ENCODE measurements around the gene PCNX2. TPM values are rescaled to one million over a fixed set of nuclear protein-coding genes. Genes with fewer than 3 reads are reported as not detected.

Gene PCNX2
- total RNA-seq, 1 donor from 2014 or later: 33.6 TPM

DNA sequence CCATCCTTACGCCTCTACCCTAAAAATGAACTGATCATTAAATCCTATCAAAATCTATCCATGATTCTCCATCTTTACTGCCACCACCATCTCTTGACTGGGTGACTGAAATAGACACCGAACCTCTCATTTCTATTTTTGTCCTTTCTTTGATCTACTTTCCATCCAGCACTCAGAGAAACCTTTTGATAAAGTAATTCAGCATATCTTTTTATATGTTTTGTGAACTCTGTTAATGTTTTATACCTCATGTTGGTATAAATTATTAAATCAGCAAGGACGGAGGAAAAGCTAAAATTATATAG, 13.0 kb downstream of the PCNX2 start:
- no peak overlapping the region for H3K27ac Mint-ChIP-seq
- no peak for DNase-seq (ENCODE audit: low spot score, unreplicated experiment)
- H3K27me3 Mint-ChIP-seq: no peaks in the 10 kb centered on the region
- peaks cover 3% of the 10 kb centered on the region for H3K9me3 Mint-ChIP-seq (ENCODE audit: low read depth)
- H3K4me1 Mint-ChIP-seq (ENCODE audit: low read depth): no peaks in the 10 kb centered on the region
- no peak overlapping the region for H3K4me3 Mint-ChIP-seq (ENCODE audit: low read depth)
- TF ChIP-seq, protein P1, sequence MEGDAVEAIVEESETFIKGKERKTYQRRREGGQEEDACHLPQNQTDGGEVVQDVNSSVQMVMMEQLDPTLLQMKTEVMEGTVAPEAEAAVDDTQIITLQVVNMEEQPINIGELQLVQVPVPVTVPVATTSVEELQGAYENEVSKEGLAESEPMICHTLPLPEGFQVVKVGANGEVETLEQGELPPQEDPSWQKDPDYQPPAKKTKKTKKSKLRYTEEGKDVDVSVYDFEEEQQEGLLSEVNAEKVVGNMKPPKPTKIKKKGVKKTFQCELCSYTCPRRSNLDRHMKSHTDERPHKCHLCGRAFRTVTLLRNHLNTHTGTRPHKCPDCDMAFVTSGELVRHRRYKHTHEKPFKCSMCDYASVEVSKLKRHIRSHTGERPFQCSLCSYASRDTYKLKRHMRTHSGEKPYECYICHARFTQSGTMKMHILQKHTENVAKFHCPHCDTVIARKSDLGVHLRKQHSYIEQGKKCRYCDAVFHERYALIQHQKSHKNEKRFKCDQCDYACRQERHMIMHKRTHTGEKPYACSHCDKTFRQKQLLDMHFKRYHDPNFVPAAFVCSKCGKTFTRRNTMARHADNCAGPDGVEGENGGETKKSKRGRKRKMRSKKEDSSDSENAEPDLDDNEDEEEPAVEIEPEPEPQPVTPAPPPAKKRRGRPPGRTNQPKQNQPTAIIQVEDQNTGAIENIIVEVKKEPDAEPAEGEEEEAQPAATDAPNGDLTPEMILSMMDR (IDR thresholded peaks at IDR 0.05; ENCODE audit: unreplicated experiment): no peak
- no peaks in the 10 kb centered on the region for H3K36me3 Mint-ChIP-seq (ENCODE audit: insufficient read depth)

DNA sequence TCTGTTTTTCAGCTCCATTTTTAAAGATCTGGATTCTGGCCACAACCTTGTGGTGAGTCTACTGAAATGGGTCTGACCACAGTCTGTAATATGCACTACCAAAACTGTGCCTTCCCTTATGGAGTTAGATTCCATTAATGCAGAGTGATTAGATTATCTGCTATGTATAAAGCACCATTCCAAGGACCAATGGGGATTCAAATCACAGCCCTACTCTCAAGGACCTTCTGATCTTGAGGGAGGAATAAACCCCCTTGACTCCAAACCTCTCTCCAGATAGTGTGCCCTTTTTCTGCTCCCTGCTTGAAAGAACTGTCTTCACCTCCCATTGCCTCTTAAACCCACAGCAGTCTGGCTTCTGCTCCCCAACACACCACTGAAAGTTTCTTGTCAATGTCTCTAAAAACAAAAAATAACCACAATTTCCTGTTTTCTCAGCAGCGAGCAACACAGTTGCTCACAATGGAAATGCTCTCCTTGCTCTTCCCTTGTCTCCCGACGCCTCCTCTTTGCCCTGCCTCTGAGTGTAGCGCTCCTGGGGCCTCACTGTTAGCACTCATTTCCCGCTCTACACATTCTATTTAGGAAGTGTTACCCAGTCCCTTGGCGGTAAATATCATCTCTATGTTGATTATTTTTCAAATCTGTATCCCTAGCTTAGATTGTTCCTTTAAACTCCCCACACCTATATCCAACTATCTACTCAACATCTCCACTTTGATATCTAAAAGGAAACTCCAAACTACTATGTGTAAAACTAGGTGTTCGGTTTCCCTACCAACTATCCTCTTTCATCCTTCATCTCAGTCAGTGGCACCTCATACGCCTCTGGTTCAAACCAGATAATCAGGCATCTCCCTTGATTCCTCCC, 13.6 kb downstream of the PCNX2 start:
- Mint-ChIP-seq H3K4me1 (ENCODE audit: low read depth) (no peaks in the 10 kb centered on the region), H3K27me3 (no peaks in the 10 kb centered on the region), H3K9me3 (ENCODE audit: low read depth) (peaks cover 3% of the 10 kb centered on the region), H3K4me3 (ENCODE audit: low read depth) (no peak overlapping the region), H3K36me3 (ENCODE audit: insufficient read depth) (no peaks in the 10 kb centered on the region), H3K27ac (no peak overlapping the region)
- no peak for DNase-seq (ENCODE audit: low spot score, unreplicated experiment)
- TF ChIP-seq, protein P1 (IDR thresholded peaks at IDR 0.05; ENCODE audit: unreplicated experiment): no peak

DNA sequence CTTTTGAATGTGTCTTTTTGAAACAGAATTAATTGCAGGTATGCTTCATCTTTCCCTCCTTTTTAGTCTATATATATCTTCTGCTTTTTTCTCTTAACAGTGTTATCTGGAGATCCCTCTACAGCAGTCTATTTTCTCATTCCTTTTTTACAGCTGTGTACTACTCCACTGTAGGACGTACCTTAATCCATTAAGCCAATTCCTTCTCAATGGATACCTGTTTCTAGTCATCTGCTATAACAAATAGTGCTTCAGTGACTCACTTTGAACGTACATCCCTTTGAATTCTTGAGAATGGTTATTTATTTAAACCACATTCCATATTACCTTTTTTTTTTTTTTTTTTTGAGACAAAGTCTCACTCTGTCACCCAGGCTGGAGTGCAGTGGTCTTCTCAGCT, 15.6 kb downstream of the PCNX2 start:
- Mint-ChIP-seq H3K9me3 (ENCODE audit: low read depth) (peaks cover 3% of the 10 kb centered on the region), H3K27me3 (no peaks in the 10 kb centered on the region), H3K36me3 (ENCODE audit: insufficient read depth) (peaks cover 3% of the 10 kb centered on the region), H3K4me1 (ENCODE audit: low read depth) (no peaks in the 10 kb centered on the region), H3K27ac (no peak overlapping the region), H3K4me3 (ENCODE audit: low read depth) (no peak overlapping the region)
- DNase-seq (ENCODE audit: low spot score, unreplicated experiment): no peak
- TF ChIP-seq, protein P1 (IDR thresholded peaks at IDR 0.05; ENCODE audit: unreplicated experiment): no peak

DNA sequence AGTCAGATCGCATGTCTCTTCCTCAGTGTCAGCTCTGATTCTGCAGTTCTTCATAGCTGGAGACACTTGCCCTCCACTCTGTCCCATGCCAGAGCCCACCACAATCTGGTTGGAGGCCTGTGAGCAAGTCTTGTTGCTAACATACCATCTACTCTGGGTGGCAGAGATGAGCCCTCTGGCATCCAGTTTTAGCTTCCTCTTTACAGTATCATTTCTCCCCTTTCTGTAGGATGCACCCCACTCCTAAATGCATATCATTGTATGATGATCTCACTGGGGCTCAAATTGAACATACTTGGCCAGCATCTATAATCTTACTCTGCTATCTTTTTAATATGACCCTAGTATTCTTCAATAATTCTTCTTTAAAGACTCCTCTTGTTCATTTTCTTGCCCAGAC, 16.9 kb downstream of the PCNX2 start:
- H3K36me3 Mint-ChIP-seq (ENCODE audit: insufficient read depth): peaks cover 3% of the 10 kb centered on the region
- H3K27ac Mint-ChIP-seq: no peak overlapping the region
- DNase-seq (ENCODE audit: low spot score, unreplicated experiment): no peak

DNA sequence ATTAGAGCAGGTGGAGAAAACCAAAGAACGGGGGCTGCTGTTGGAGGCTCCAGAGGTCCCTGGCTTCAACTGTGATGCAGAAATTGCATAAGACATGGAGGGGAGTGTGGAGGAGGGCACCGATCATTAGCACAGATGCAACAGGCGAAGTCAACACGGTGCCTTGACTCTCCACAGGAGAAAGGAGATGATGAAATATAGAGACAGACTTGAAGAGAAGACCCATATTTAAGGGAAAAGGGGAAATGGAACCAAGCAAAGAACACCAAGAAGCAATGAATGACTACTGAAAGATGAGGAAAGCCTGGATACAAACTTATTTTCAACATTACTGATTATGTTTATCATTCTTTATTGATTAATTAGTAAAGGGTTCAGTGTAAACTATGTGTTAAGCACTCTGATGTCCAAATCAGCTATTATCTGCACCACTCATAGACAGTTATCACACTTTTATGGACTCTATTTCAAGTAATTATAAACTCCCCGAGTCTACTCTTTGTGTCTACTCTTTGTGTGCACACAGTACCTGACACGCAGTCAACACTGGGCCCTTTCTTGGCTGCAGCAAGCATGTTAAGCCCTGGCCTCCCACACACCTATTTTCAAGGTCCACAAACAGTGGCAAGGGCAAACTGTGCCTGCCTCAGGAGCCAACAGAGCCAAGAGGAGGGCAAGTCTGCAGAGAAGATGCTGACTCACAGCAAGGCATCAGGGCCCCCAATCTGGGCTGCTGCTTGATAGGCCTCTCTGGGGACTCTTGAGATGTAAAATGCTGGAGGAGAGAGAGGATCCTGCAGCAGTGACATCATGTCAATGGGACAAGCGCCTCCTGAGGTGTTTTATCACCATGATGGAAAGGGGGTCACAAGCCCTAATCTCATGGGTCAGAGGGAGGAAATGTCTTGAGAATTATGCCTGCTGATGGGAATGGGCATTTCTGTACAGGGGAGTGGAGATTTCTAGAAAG, 17.6 kb downstream of the PCNX2 start:
- H3K9me3 Mint-ChIP-seq (ENCODE audit: low read depth): peaks cover 3% of the 10 kb centered on the region
- H3K4me1 Mint-ChIP-seq (ENCODE audit: low read depth): no peaks in the 10 kb centered on the region
- no peak overlapping the region for H3K27ac Mint-ChIP-seq
- TF ChIP-seq, protein P1 (IDR thresholded peaks at IDR 0.05; ENCODE audit: unreplicated experiment): no peak
- H3K36me3 Mint-ChIP-seq (ENCODE audit: insufficient read depth): peaks cover 3% of the 10 kb centered on the region
- no peak overlapping the region for H3K4me3 Mint-ChIP-seq (ENCODE audit: low read depth)
- no peak for DNase-seq (ENCODE audit: low spot score, unreplicated experiment)
- no peaks in the 10 kb centered on the region for H3K27me3 Mint-ChIP-seq

More for the DNA sequence above, 16.9 kb downstream of the PCNX2 start:
- TF ChIP-seq, protein P1 (IDR thresholded peaks at IDR 0.05; ENCODE audit: unreplicated experiment): no peak
- Mint-ChIP-seq H3K4me1 (ENCODE audit: low read depth) (no peaks in the 10 kb centered on the region), H3K9me3 (ENCODE audit: low read depth) (peaks cover 3% of the 10 kb centered on the region), H3K4me3 (ENCODE audit: low read depth) (no peak overlapping the region), H3K27me3 (no peaks in the 10 kb centered on the region)

Data from progenitor cell of endocrine pancreas (in vitro differentiated cells).